ENCODE data around the gene KAZN.

Gene KAZN

GRCh38 chr1:15123270-15123669, 524.8 kb downstream of the KAZN start:
- H3K4me3 ChIP-seq (ENCODE audit: low read length in 2 of 2): no peak overlapping the region
- H3K9ac ChIP-seq (ENCODE audit: low read depth in 1 of 2, low read length in 2 of 2): no peak overlapping the region
- no peaks in the 10 kb centered on the region for H3K9me3 ChIP-seq (ENCODE audit: control insufficient read depth in 2 of 2, low read length in 2 of 2)
- H3K27ac ChIP-seq (ENCODE audit: low read depth in 2 of 2, low read length in 2 of 2): no peak overlapping the region
- no peaks in the 10 kb centered on the region for H3K4me1 ChIP-seq (ENCODE audit: control insufficient read depth in 2 of 2, insufficient read depth in 2 of 2, low read length in 2 of 2)
- no peaks in the 10 kb centered on the region for H3K27me3 ChIP-seq (ENCODE audit: control insufficient read depth in 2 of 2, insufficient read depth in 2 of 2, low read length in 2 of 2)
- no peaks in the 10 kb centered on the region for H3K36me3 ChIP-seq (ENCODE audit: control insufficient read depth in 2 of 2, insufficient read depth in 2 of 2, low read length in 2 of 2)

GRCh38 chr1:15123925-15124324, 525.4 kb downstream of the KAZN start:
- Histone ChIP-seq H3K4me1 (ENCODE audit: control insufficient read depth in 2 of 2, insufficient read depth in 2 of 2, low read length in 2 of 2) (no peaks in the 10 kb centered on the region), H3K27ac (ENCODE audit: low read depth in 2 of 2, low read length in 2 of 2) (no peak overlapping the region), H3K9ac (ENCODE audit: low read depth in 1 of 2, low read length in 2 of 2) (no peak overlapping the region), H3K9me3 (ENCODE audit: control insufficient read depth in 2 of 2, low read length in 2 of 2) (no peaks in the 10 kb centered on the region), H3K27me3 (ENCODE audit: control insufficient read depth in 2 of 2, insufficient read depth in 2 of 2, low read length in 2 of 2) (no peaks in the 10 kb centered on the region), H3K36me3 (ENCODE audit: control insufficient read depth in 2 of 2, insufficient read depth in 2 of 2, low read length in 2 of 2) (no peaks in the 10 kb centered on the region), H3K4me3 (ENCODE audit: low read length in 2 of 2) (no peak overlapping the region)

DNA sequence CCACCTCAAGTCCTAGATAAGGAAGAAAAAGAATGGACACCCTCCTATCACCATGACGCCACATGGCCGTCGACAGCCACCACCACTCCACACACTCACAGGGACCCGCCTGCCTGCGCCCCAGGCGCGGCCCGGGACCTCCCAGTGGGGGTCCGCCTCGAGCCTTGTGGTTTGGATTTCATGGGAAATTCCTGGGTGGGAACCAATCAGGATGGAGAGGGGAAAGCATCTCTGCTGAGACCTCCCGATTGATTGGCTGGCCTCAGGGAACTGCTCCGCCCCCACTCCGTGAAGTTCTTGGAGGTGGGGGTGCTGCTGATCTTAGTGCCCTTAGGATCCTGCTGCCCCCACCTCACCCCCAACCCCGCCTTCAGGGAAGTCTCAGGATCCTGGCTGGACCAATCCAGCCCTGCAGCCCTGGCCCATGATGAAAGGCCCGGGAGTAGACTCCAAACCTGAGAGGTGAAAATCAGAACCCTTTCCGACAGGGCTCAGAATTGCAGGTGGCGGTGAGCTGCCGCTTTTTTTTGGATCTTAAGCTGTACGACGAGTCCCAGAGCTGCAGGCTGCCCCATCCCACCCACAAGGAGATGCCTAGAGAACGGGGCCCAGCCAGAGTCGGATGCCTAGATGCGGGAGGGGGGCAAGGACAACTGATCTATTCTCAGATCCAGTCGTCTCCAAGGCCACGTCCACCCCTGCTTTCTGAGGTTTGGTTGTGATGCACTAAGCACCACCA, 526.0 kb downstream of the KAZN start:
- H3K9me3 ChIP-seq (ENCODE audit: control insufficient read depth in 2 of 2, low read length in 2 of 2): no peaks in the 10 kb centered on the region
- no peaks in the 10 kb centered on the region for H3K27me3 ChIP-seq (ENCODE audit: control insufficient read depth in 2 of 2, insufficient read depth in 2 of 2, low read length in 2 of 2)

DNA sequence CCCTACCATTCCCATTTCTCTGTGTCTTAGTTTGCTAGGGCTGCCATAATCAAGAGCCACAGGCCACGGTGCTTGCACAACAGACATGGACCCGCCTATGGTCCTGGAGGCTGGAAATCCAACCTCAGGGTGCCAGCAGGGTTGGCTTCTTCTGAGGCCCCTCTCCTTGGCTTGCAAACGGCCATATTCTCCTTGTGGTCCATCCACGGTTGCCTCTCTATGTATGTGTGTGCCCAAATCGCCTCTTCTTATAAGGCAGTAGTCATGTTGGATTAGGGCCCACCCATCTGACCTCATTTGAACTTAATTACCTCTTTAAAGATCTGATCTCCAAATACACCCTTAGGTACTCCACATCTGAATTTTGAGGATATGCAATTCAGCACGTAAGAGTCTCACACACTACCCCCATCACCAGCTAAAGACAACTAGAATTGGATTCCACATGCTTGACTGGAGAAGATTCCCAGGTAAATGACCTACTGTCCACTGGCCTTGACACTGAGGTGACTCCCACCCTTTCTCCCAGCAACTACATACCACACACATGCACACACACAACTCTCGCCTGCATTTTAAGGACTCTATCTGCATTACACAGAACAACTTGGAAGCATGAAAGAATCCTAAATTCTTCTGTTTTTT, 526.7 kb downstream of the KAZN start:
- Histone ChIP-seq H3K36me3 (ENCODE audit: control insufficient read depth in 2 of 2, insufficient read depth in 2 of 2, low read length in 2 of 2) (no peaks in the 10 kb centered on the region), H3K27me3 (ENCODE audit: control insufficient read depth in 2 of 2, insufficient read depth in 2 of 2, low read length in 2 of 2) (no peaks in the 10 kb centered on the region), H3K27ac (ENCODE audit: low read depth in 2 of 2, low read length in 2 of 2) (no peak overlapping the region), H3K9ac (ENCODE audit: low read depth in 1 of 2, low read length in 2 of 2) (no peak overlapping the region), H3K4me1 (ENCODE audit: control insufficient read depth in 2 of 2, insufficient read depth in 2 of 2, low read length in 2 of 2) (no peaks in the 10 kb centered on the region), H3K4me3 (ENCODE audit: low read length in 2 of 2) (no peak overlapping the region), H3K9me3 (ENCODE audit: control insufficient read depth in 2 of 2, low read length in 2 of 2) (no peaks in the 10 kb centered on the region)

More for the DNA sequence above, 526.0 kb downstream of the KAZN start:
- H3K4me1 ChIP-seq (ENCODE audit: control insufficient read depth in 2 of 2, insufficient read depth in 2 of 2, low read length in 2 of 2): no peaks in the 10 kb centered on the region
- H3K36me3 ChIP-seq (ENCODE audit: control insufficient read depth in 2 of 2, insufficient read depth in 2 of 2, low read length in 2 of 2): no peaks in the 10 kb centered on the region
- no peak overlapping the region for H3K4me3 ChIP-seq (ENCODE audit: low read length in 2 of 2)
- no peak overlapping the region for H3K9ac ChIP-seq (ENCODE audit: low read depth in 1 of 2, low read length in 2 of 2)
- no peak overlapping the region for H3K27ac ChIP-seq (ENCODE audit: low read depth in 2 of 2, low read length in 2 of 2)

- Histone ChIP-seq H3K4me1 (ENCODE audit: control insufficient read depth in 2 of 2, insufficient read depth in 2 of 2, low read length in 2 of 2) (no peaks in the 10 kb centered on the region), H3K27me3 (ENCODE audit: control insufficient read depth in 2 of 2, insufficient read depth in 2 of 2, low read length in 2 of 2) (no peaks in the 10 kb centered on the region), H3K36me3 (ENCODE audit: control insufficient read depth in 2 of 2, insufficient read depth in 2 of 2, low read length in 2 of 2) (no peaks in the 10 kb centered on the region), H3K9me3 (ENCODE audit: control insufficient read depth in 2 of 2, low read length in 2 of 2) (no peaks in the 10 kb centered on the region), H3K27ac (ENCODE audit: low read depth in 2 of 2, low read length in 2 of 2) (no peak overlapping the region), H3K9ac (ENCODE audit: low read depth in 1 of 2, low read length in 2 of 2) (no peak overlapping the region), H3K4me3 (ENCODE audit: low read length in 2 of 2) (no peak overlapping the region)
These were observed 529.6 kb downstream of the KAZN start for GRCh38 chr1:15128077-15128476.

GRCh38 chr1:15128520-15129313, 530.2 kb downstream of the KAZN start:
- H3K4me1 ChIP-seq (ENCODE audit: control insufficient read depth in 2 of 2, insufficient read depth in 2 of 2, low read length in 2 of 2): no peaks in the 10 kb centered on the region
- H3K9ac ChIP-seq (ENCODE audit: low read depth in 1 of 2, low read length in 2 of 2): no peak overlapping the region
- no peaks in the 10 kb centered on the region for H3K9me3 ChIP-seq (ENCODE audit: control insufficient read depth in 2 of 2, low read length in 2 of 2)
- H3K4me3 ChIP-seq (ENCODE audit: low read length in 2 of 2): no peak overlapping the region
- H3K27me3 ChIP-seq (ENCODE audit: control insufficient read depth in 2 of 2, insufficient read depth in 2 of 2, low read length in 2 of 2): no peaks in the 10 kb centered on the region
- H3K27ac ChIP-seq (ENCODE audit: low read depth in 2 of 2, low read length in 2 of 2): no peak overlapping the region
- H3K36me3 ChIP-seq (ENCODE audit: control insufficient read depth in 2 of 2, insufficient read depth in 2 of 2, low read length in 2 of 2): no peaks in the 10 kb centered on the region

DNA sequence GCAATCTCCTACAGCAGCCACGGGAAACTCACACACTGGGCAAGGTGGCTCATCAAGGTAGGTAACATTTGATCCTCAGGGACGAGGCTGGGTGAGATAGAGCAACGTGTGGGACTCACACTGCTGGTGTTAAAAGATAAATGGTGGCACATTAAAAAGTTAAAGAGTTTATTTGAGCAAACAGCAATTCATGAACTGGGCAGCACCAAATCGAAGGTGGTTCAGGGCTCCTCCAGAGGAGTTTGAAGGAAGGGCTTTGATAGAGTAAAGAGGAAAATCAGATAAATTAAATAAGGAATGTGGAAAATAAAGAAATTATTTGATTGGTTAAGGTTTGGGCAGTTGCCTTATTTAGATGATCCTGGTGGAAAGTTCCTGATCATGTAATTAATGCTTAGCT, 531.5 kb downstream of the KAZN start:
- Histone ChIP-seq H3K36me3 (ENCODE audit: control insufficient read depth in 2 of 2, insufficient read depth in 2 of 2, low read length in 2 of 2) (no peaks in the 10 kb centered on the region), H3K27me3 (ENCODE audit: control insufficient read depth in 2 of 2, insufficient read depth in 2 of 2, low read length in 2 of 2) (no peaks in the 10 kb centered on the region), H3K9ac (ENCODE audit: low read depth in 1 of 2, low read length in 2 of 2) (no peak overlapping the region), H3K9me3 (ENCODE audit: control insufficient read depth in 2 of 2, low read length in 2 of 2) (no peaks in the 10 kb centered on the region), H3K4me1 (ENCODE audit: control insufficient read depth in 2 of 2, insufficient read depth in 2 of 2, low read length in 2 of 2) (no peaks in the 10 kb centered on the region), H3K27ac (ENCODE audit: low read depth in 2 of 2, low read length in 2 of 2) (no peak overlapping the region), H3K4me3 (ENCODE audit: low read length in 2 of 2) (no peak overlapping the region)

DNA sequence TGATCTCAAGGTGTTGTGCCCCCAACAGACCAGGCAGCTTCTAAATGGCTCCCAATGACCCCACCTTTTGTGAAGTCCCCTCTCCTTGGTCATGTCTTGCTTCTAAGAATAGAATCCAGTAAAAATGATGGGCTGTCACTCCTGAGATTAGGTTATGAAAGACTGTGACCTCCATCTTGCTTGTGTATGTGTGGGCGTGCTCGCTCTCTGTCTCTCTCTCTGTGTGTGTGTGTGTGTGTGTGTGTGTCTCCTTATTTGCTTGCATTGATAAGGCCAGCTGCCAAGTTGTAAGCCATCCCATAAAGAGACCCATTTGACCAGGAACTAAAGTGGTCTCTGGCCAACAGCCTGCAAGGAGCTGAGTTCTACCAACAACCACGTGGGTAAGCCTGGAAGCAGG, 532.1 kb downstream of the KAZN start:
- H3K4me3 ChIP-seq (ENCODE audit: low read length in 2 of 2): no peak overlapping the region
- H3K27me3 ChIP-seq (ENCODE audit: control insufficient read depth in 2 of 2, insufficient read depth in 2 of 2, low read length in 2 of 2): no peaks in the 10 kb centered on the region
- H3K9ac ChIP-seq (ENCODE audit: low read depth in 1 of 2, low read length in 2 of 2): no peak overlapping the region
- H3K36me3 ChIP-seq (ENCODE audit: control insufficient read depth in 2 of 2, insufficient read depth in 2 of 2, low read length in 2 of 2): no peaks in the 10 kb centered on the region
- no peak overlapping the region for H3K27ac ChIP-seq (ENCODE audit: low read depth in 2 of 2, low read length in 2 of 2)
- H3K4me1 ChIP-seq (ENCODE audit: control insufficient read depth in 2 of 2, insufficient read depth in 2 of 2, low read length in 2 of 2): no peaks in the 10 kb centered on the region
- H3K9me3 ChIP-seq (ENCODE audit: control insufficient read depth in 2 of 2, low read length in 2 of 2): no peaks in the 10 kb centered on the region

GRCh38 chr1:15132965-15133364, 534.5 kb downstream of the KAZN start:
- H3K27ac ChIP-seq (ENCODE audit: low read depth in 2 of 2, low read length in 2 of 2): no peak overlapping the region
- no peak overlapping the region for H3K9ac ChIP-seq (ENCODE audit: low read depth in 1 of 2, low read length in 2 of 2)
- no peaks in the 10 kb centered on the region for H3K4me1 ChIP-seq (ENCODE audit: control insufficient read depth in 2 of 2, insufficient read depth in 2 of 2, low read length in 2 of 2)
- no peaks in the 10 kb centered on the region for H3K9me3 ChIP-seq (ENCODE audit: control insufficient read depth in 2 of 2, low read length in 2 of 2)
- H3K27me3 ChIP-seq (ENCODE audit: control insufficient read depth in 2 of 2, insufficient read depth in 2 of 2, low read length in 2 of 2): no peaks in the 10 kb centered on the region
- no peaks in the 10 kb centered on the region for H3K36me3 ChIP-seq (ENCODE audit: control insufficient read depth in 2 of 2, insufficient read depth in 2 of 2, low read length in 2 of 2)
- no peak overlapping the region for H3K4me3 ChIP-seq (ENCODE audit: low read length in 2 of 2)

- no peaks in the 10 kb centered on the region for H3K27me3 ChIP-seq (ENCODE audit: control insufficient read depth in 2 of 2, insufficient read depth in 2 of 2, low read length in 2 of 2)
- H3K9ac ChIP-seq (ENCODE audit: low read depth in 1 of 2, low read length in 2 of 2): no peak overlapping the region
These were observed 535.8 kb downstream of the KAZN start for GRCh38 chr1:15134285-15134684.

More at GRCh38 chr1:15134285-15134684, 535.8 kb downstream of the KAZN start:
- Histone ChIP-seq H3K36me3 (ENCODE audit: control insufficient read depth in 2 of 2, insufficient read depth in 2 of 2, low read length in 2 of 2) (no peaks in the 10 kb centered on the region), H3K9me3 (ENCODE audit: control insufficient read depth in 2 of 2, low read length in 2 of 2) (no peaks in the 10 kb centered on the region), H3K27ac (ENCODE audit: low read depth in 2 of 2, low read length in 2 of 2) (no peak overlapping the region), H3K4me1 (ENCODE audit: control insufficient read depth in 2 of 2, insufficient read depth in 2 of 2, low read length in 2 of 2) (no peaks in the 10 kb centered on the region), H3K4me3 (ENCODE audit: low read length in 2 of 2) (no peak overlapping the region)
